Activated CD4-positive, CD25-positive, alpha-beta regulatory T cell treated with anti-CD3 and anti-CD28 coated beads, Interleukin-2, amount 50 U/mL, for 24 hours (primary cell): ENCODE results near the gene ERBIN.
"Not testable (repeated sequence)": the region's sequence is repeated elsewhere in the genome, so short reads cannot be mapped to it uniquely, and the experiment has no call there.

Experiments
- ATAC-seq, 2 donors: fragments of 150-1000 bp; cut with Tn5 transposase; one replicate each; pipeline ENCODE4 v1.10.0; 2021; ENCODE audit warnings: mild to moderate bottlenecking in 1 of 2, moderate library complexity in 1 of 2

ERBIN gene

GRCh38 chr5:66009277-66009676, 82.9 kb downstream of the ERBIN start:
- ATAC-seq, result no peak

- ATAC-seq, result peak; percentile 93 to 96
These were observed 84.1 kb downstream of the ERBIN start for GRCh38 chr5:66010476-66010875.

GRCh38 chr5:66012271-66012670, 85.9 kb downstream of the ERBIN start:
- no peak for ATAC-seq

- no peak for ATAC-seq
These were observed 87.0 kb downstream of the ERBIN start for GRCh38 chr5:66013397-66013796.

GRCh38 chr5:66013906-66014305, 87.5 kb downstream of the ERBIN start:
- ATAC-seq, result no peak

- ATAC-seq, result no peak
These were observed 89.0 kb downstream of the ERBIN start for GRCh38 chr5:66015196-66015960.

- no peak for ATAC-seq
These were observed 95.2 kb downstream of the ERBIN start for GRCh38 chr5:66021585-66021984.

GRCh38 chr5:66039296-66039695, 112.9 kb downstream of the ERBIN start:
- no peak for ATAC-seq

GRCh38 chr5:66039701-66040100, 113.3 kb downstream of the ERBIN start:
- no peak for ATAC-seq

- ATAC-seq, result no peak
These were observed 115.3 kb downstream of the ERBIN start for GRCh38 chr5:66041627-66042026.

GRCh38 chr5:66057239-66057638, 130.9 kb downstream of the ERBIN start:
- ATAC-seq, result no peak

GRCh38 chr5:66061320-66061719, 134.9 kb downstream of the ERBIN start:
- ATAC-seq, result not testable (repeated sequence)

- ATAC-seq, result not testable (repeated sequence)
These were observed 136.7 kb downstream of the ERBIN start for GRCh38 chr5:66063061-66063460.

- no peak for ATAC-seq
These were observed 140.5 kb downstream of the ERBIN start for GRCh38 chr5:66066826-66067225.

- ATAC-seq, result peak; percentile 64 to 83
These were observed 145.7 kb downstream of the ERBIN start for GRCh38 chr5:66072031-66072430.

GRCh38 chr5:66074901-66075300, 148.5 kb downstream of the ERBIN start:
- ATAC-seq, result no peak

- ATAC-seq, result no peak
These were observed 154.3 kb downstream of the ERBIN start for GRCh38 chr5:66080664-66081063.

GRCh38 chr5:66089384-66089783, 163.0 kb downstream of the ERBIN start:
- ATAC-seq, result no peak

- no peak for ATAC-seq
These were observed 174.5 kb downstream of the ERBIN start for GRCh38 chr5:66100851-66101250.

- ATAC-seq, result no peak
These were observed 186.8 kb downstream of the ERBIN start for GRCh38 chr5:66113160-66113559.

- no peak for ATAC-seq
These were observed 191.9 kb downstream of the ERBIN start for GRCh38 chr5:66118304-66118703.

GRCh38 chr5:66122379-66123034, 196.1 kb downstream of the ERBIN start:
- no peak for ATAC-seq

GRCh38 chr5:66129144-66129543, 202.8 kb downstream of the ERBIN start:
- no peak for ATAC-seq

- no peak for ATAC-seq
These were observed 204.1 kb downstream of the ERBIN start for GRCh38 chr5:66130493-66130892.
